Measurements from ENCODE around the gene ZNF486. TPM values are rescaled to one million over a fixed set of nuclear protein-coding genes. Genes with fewer than 3 reads are reported as not detected.

Gene ZNF486
- total and polyA plus RNA-seq, 2 donors (not counting 1 experiment from before 2014, with no cell fraction given) = 5.3 to 16.6 TPM

- intact Hi-C loops (cut with micrococcal nuclease) = loop anchor here (1.0 to 5.0 kb wide), 5 partner anchors 34 to 199 kb away; partner anchors contain the start of genes ZNF486 and ZNF682
- Histone ChIP-seq H3K27me3 (replicated peaks in 1 of 4; ENCODE audit: control extremely low read depth in 1 of 4, control insufficient read depth in 3 of 4, insufficient read depth in 4 of 4, low read length in 3 of 4) (no peaks in the 10 kb centered on the region), H3K9ac (ENCODE audit: low read length) (peak overlapping the region; percentile 92)
Measured at GRCh38 chr19:20237773-20238623, 71.0 kb downstream of the ZNF486 start.

More at GRCh38 chr19:20237773-20238623, 71.0 kb downstream of the ZNF486 start:
- H3K4me3 ChIP-seq (ENCODE audit: control extremely low read depth in 1 of 5, extremely low read depth in 1 of 5, insufficient read depth in 1 of 5, low read depth in 2 of 5, low read length in 4 of 5) = peak overlapping the region; percentile 58 to 89 (median 82)
- peaks cover 0 to 15% (median 0%) of the 10 kb centered on the region in 3 donors for H3K9me3 ChIP-seq (ENCODE audit: control extremely low read depth in 1 of 3, control insufficient read depth in 2 of 3, insufficient read depth in 1 of 3, low read length in 2 of 3)
- H2AFZ ChIP-seq (ENCODE audit: insufficient read depth, low read depth, low read length, poor library complexity, severe bottlenecking) = peak overlapping the region; percentile 95
- Mint-ChIP-seq H3K27me3 (no peaks in the 10 kb centered on the region), H3K4me1 (peaks cover 29% of the 10 kb centered on the region), H3K4me3 (peak overlapping the region; percentile 100), H3K9me3 (ENCODE audit: insufficient read depth) (no peaks in the 10 kb centered on the region), H3K27ac (peak overlapping the region; percentile 87)
- H3K4me1 ChIP-seq (ENCODE audit: control insufficient read depth in 2 of 2, insufficient read depth in 2 of 2, low read length in 2 of 2) = peaks cover 3 to 22% of the 10 kb centered on the region in 2 donors
- 2% methylated on average over 32 of the region's 36 CpGs for WGBS (ENCODE audit: insufficient coverage)
- peaks cover 7% of the 10 kb centered on the region for H3K79me2 ChIP-seq (ENCODE audit: control insufficient read depth, insufficient read depth, low read length)
- POLR2A ChIA-PET = interaction anchor here (0.6 to 1.4 kb wide), 3 partner anchors 71 to 300 kb away, joined by 3 read pairs; partner anchors contain the start of gene ZNF486
- DNase-seq = peak; percentile 91
- H3K4me2 ChIP-seq (replicated peaks; ENCODE audit: low read depth, low read length, poor library complexity, severe bottlenecking) = peak overlapping the region; percentile 94
- ATAC-seq (ENCODE audit: low read depth) = peak; percentile 85
- peak overlapping the region; percentile 22 to 73 for H3K27ac ChIP-seq (ENCODE audit: low read length in 2 of 2)
- TF ChIP-seq CTCF (IDR thresholded peaks at IDR 0.05) (no peak), EZH2 (IDR thresholded peaks at IDR 0.05; ENCODE audit: borderline replicate concordance, insufficient read depth, low read depth, low read length, poor library complexity, severe bottlenecking) (no peak)
- no peaks in the 10 kb centered on the region for H3K36me3 ChIP-seq (replicated peaks in 1 of 2; ENCODE audit: control extremely low read depth in 1 of 2, control insufficient read depth in 1 of 2, extremely low read depth in 1 of 2, insufficient read depth in 2 of 2, low read length in 1 of 2)
- H4K20me1 ChIP-seq (ENCODE audit: control insufficient read depth, insufficient read depth, low read length, poor library complexity, severe bottlenecking) = no peaks in the 10 kb centered on the region
- CTCF ChIA-PET = interaction anchor here (0.6 to 3.1 kb wide), 6 partner anchors 9 to 241 kb away, joined by 3 to 8 read pairs (median 4); no protein-coding TSS in a partner anchor

Measured in B cell (primary cell).